ENCODE measurements around the gene ORC5.
"Not testable (repeated sequence)": the region's sequence is repeated elsewhere in the genome, so short reads cannot be mapped to it uniquely, and the experiment has no call there.

Gene ORC5

DNA sequence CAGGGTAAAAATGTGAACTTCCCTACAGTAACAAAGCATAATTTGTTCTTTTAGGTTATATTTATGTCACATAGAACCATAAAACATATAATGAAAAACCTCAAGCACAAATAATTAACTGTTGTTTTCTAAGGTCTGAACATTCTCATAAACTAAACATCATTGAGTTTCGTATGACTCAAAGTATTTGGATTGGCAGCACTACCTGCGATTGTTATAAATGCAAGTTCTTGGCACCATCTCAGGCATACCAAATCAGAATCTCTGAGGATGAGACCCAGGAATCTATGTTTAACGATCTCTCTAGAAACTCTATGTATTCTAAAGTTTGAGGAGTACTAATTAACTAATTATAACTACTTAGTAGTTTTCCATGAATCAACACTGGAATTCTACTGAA, 22.5 kb downstream of the ORC5 start:
- DNase-seq (ENCODE audit: low read depth), result no peak

DNA sequence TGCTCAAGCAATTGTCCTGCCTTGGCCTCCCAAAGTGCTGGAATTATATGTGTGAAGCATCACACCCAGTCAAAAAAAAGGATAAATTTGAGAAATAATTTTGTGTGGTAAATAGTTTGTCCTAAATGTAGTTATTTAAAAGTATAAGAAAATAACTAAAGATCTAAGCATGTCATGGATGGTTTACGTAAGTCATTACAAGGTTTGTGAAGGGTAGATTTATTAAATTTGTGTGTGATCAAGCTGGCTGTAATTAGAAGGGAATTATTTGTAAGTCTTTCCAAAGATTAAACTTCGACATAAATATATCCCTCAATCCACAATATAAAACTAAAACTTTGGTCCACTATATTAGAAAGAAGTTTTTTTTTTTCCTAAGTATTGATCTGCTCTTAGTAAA, 28.6 kb downstream of the ORC5 start:
- DNase-seq (ENCODE audit: low read depth), result no peak

DNA sequence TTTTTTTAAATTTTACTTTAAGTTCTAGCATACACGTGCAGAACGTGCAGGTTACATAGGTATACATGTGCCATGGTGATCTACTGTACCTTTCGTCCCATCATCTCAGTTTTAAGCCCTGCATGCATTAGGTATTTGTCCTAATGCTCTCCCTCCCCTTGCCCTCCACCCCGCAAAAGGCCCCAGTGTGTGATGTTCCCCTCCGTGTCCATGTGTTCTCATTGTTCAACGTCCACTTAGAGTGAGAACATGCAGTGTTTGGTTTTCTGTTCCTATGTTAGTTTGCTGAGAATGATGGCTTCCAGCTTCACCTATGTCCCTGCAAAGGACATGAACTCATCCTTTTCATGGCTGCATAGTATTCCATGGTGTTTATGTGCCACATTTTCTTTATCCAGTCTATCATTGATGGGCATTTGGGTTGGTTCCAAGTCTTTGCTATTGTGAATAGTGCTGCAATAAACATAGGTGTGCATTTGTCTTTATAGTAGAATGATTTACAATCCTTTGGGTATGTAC, 30.2 kb downstream of the ORC5 start:
- not testable (repeated sequence) for DNase-seq (ENCODE audit: low read depth)

DNA sequence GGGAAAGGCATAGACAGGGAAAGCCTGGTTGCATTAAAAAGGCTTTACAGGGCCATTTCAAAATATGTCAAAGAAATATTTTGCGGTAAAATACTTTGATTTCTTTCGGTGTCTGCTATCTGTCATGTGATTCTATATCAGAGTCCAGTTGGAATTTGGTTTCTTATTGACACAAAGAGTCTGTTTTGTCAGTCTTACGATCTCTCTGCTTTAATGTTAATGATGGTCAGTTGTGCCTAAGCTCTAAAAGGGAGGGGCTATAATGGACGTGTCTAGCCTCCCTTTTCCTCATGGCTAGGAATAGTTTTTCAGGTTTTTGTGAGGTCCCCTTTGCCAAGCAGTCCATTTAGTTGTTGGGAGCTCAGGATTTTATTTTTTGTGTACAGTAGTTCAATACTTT, 31.5 kb downstream of the ORC5 start:
- no peak for DNase-seq (ENCODE audit: low read depth)

DNA sequence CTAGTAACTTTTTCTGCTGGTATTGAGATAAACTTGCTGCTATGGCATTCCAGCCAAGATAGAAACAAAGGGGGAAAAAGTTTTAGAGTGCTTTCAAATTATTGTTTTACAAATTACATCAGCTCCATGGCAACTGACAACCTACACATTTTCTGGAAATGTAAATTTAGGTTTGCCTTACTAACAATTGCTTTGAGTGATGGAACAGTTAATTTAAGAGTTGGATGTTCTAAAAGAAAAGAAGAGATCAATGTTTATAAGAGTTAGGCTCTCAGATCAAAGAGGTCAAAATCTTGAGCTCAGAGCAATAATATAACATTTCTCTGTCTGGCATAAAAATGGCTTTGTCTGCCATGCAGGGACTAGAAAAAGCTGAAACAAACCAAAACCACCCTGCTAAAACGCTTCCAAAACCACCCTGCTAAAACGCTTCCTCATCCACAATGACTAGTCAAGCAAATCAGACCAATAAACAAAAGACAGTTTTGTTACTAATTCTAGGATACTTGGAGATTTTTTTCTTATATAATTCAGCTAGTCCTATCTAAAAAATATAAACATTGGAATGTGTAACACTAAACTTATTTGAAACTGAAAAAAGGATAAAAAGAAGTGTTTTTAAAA, 32.3 kb downstream of the ORC5 start:
- DNase-seq (ENCODE audit: low read depth), result no peak

DNA sequence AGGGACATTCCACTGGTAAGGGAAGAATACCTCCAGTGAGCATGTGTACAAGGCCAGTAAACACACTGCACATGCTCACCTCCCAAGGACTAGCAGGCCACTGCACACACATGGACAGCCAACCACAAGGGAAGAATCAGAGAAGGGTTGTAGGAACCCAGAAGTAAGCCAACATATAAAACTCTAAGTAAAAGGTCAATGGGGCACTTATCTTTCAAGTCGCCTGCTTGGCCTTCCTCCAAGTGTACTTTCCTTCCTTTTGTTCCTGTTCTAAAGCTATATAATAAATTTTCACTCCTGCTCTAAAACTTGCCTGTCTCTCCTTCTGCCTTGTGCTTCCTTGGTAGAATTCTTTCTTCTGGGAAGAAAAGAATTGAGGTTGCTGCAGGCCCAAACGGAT, 33.0 kb downstream of the ORC5 start:
- no peak for DNase-seq (ENCODE audit: low read depth)

DNA sequence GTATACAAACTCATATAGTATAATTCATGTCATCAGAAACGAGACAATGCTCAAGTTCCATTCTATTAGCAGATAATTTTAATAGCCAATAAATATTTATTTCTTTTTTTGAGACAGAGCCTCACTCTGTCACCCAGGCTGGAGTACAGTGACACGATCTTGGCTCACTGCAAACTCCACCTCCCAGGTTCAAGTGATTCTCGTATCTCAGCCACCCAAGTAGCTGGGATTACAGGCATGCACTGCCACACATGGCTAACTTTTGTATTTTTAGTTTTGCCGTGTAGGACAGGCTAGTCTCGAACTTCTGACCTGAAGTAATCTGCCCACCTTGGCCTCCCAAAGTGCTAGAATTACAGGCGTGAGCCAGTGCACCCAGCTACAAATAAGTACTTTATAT, 45.7 kb downstream of the ORC5 start:
- DNase-seq (ENCODE audit: low read depth), result no peak

DNA sequence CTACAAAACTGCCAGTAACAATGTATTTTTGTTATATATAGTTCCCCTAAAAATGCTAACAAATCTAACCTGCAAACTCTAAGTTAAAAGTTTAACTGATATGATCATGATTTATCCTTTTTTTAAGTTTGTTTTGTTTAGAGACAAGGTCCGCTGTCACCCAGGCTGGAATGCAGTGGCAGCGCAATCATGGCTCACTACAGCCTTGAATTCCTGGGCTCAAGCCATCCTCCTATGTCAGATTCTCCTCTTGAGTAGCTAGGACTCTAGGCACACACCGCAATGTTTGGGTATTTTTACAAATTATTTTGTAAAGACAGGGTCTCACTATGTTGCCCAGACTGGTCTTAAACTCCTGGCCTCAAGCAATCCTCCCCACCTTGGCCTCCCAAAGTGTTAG, 46.6 kb downstream of the ORC5 start:
- DNase-seq (ENCODE audit: low read depth), result no peak

DNA sequence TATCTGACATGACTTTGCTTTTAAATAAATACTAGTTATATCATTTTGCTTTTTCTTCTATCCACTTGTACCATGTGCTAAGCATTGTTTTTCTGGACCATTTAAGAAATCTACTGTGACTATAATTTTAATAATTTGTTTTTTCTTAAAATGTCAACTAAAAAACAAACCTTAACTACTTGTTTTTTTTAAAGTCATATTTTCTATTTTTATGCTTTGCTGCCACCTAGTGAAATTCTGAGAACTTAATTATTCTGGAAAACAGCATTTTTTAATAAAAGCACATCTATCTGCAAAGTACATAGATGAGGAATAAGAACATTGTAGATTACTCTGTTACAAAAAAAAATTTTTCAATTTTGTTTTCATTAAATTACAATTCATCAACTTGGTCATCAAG, 47.4 kb downstream of the ORC5 start:
- DNase-seq (ENCODE audit: low read depth), result peak; percentile 16

DNA sequence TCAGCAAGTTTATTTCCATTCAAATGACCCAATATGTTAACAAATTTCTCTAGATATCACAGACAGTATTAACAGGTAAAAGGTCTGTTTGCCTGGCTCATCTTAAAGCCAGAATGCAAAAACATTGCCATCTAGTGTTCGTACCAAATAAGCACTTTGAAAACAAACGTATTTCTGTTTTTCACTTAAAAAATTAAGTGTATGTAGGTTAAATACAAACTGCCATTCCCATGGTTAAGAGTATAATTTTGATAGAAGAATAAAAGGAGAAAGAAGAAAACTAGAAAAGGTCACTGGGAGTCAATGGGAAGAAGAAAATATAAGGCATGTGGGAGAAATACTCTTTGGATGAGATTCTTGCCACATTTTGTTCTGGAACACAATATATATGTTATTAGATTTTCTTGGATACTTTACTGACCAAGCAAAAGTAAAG, 51.0 kb downstream of the ORC5 start:
- DNase-seq (ENCODE audit: low read depth), result peak; percentile 37

DNA sequence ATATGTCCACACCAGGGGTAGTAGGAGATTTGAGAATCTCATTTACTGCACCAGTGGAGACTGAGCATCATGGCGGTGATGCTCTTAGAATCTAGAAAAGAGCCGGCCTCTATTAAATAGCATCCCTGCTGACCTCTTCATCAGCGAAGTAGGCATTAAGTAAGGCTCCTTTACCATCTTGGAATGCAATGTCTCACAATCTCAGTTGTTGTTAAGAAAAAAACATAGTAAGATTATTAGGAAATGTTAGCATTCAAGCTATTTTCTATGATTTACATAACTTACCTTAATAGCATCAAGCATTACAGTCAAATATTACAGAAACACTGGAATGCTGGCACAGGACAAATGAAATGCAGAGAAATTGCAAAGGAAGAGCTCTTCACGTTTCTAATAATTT, 54.5 kb downstream of the ORC5 start:
- DNase-seq (ENCODE audit: low read depth), result no peak

DNA sequence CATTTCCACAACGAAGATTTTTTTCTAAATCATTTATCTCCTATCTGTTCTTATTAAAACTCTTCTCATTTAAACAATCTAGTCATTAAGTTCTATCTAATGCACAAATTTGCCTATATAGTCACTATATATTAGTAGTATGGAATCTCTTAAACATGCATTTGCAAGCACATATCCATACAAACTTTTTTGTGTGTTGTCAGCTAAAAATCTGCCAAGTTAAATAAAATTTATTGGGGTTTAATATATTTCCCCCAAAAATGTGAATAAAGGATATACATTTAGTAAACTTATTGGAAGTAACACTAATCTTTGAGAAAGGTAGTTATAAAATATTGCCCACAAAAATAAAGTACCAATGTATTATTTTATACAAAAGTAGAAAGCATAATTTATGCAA, 55.3 kb downstream of the ORC5 start:
- no peak for DNase-seq (ENCODE audit: low read depth)

DNA sequence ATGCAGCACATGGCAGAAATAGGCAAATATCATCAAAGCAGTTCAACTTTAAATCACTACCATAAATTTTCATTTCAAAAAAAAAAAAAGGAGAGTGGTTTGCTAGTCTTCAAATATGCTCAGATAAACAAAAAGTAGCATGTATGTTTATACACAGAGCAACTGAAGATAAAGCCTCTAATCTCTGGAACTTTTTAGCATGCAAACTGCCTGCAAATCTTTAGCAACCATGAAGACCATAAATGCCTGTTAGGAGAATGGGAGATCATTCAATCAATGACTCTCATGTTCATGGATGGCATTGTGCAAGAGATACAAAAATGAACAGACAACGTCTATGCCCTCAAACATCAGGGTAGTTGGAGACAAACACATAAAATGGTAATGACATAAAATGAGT, 57.3 kb downstream of the ORC5 start:
- DNase-seq (ENCODE audit: low read depth), result no peak

DNA sequence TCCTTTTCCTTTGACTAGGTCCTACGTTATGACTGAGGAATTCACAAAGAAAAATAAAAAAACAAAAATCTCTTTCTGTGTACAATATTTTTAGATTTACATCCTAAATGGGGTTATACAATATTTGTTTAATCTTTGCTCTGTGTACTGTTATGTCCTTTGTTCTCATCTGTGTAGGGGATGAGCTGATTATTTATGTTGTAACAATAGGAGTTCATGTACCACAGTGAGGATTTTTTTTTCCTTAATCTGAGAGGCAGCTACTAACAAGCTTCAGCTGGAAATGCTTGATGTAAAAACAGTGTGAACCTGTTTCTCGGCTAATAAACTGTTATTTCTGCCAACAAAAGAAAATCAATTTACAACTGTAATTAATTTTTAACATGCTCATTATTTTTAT, 58.0 kb downstream of the ORC5 start:
- DNase-seq (ENCODE audit: low read depth), result peak; percentile 5

DNA sequence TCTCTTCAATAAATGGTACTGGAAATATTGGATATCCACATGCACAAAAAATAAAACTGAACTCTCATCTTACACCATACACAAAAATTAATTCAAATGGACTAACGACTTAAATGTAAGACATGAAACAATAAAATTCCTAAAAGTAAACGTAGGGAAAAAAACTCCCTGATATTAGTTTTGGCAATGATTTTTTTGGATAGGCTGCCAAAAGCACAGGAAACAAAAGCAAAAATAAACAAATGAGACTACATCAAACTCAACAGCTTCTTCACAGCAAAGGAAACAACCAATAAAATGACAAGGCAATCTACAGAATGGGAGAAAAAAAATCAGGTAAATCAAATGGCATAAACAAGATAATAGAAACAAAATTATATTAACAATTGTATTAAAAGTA, 65.7 kb downstream of the ORC5 start:
- no peak for DNase-seq (ENCODE audit: low read depth)

DNA sequence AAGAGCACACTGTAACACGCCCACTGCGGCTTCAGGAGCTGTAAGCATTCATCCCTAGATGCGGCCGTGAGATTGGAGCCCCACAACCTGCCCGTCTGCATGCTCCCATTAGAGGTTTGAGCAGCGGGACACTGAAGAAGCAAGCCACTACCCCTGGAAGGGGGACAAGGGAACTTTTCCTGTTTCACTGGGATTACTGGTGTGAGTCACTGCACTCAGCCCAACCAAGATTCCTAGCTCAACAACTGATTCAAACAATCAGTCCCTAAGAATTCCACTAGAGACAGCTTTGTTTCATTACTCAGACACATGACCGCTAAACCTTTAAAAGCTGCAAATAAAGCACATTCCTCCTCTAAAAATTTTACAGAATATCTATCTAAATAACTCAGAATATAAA, 69.8 kb downstream of the ORC5 start:
- DNase-seq (ENCODE audit: low read depth), result peak; percentile 60

DNA sequence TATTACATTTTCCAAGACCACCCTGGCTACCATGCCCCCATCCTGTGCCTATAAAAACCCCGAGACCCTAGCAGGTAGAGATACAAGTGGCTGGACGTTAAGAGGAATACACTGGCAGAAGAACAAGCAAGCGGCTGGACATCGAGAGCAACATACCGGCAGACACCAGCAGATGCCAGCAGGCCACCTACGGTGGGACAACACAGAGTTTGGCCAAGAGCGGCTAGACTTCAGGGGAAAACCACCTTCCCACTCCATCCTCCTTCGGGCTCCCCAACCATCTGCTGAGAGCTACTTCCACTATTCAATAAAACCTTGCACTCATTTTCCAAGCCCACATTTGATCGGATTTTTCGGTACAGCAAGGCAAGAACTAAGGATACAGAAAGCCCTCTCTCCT, 70.3 kb downstream of the ORC5 start:
- no peak for DNase-seq (ENCODE audit: low read depth)

DNA sequence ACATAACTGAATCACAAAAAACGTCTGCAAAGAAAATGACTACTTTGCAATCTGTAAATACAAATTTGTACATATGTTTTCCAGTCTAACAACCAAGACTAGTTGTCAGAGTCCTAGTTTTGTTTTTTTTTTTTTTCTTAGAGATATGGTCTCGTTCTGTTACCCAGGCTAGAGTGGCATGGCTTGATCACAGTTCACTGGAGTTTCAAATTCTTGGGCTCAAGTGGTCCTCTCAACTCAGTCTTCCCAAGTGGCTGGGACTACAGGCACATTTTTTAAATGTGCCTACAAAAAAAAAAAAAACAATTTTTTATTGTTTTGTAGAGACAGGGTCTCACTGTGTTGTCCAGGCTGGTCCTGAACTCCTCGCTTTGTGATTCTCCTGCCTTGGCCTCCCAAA, 70.8 kb downstream of the ORC5 start:
- no peak for DNase-seq (ENCODE audit: low read depth)

DNA sequence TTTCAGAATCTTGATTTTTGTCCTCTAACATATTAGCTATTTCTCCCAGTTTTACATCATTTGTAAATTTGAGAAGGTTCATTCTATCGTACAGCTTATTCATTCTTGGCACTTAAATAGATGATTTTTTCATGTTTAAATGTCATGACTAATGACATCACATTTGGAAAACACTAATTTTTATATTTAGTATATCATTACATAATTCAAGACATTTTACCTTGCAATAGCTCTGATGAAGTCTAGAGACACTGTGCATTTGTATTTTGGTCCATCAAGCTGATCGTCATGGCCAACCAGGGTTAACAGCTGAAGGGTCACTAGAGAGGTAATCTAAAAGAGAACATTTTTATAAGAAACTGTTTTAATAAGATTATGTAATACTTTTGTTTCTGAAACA, 71.3 kb downstream of the ORC5 start:
- DNase-seq (ENCODE audit: low read depth), result no peak

DNA sequence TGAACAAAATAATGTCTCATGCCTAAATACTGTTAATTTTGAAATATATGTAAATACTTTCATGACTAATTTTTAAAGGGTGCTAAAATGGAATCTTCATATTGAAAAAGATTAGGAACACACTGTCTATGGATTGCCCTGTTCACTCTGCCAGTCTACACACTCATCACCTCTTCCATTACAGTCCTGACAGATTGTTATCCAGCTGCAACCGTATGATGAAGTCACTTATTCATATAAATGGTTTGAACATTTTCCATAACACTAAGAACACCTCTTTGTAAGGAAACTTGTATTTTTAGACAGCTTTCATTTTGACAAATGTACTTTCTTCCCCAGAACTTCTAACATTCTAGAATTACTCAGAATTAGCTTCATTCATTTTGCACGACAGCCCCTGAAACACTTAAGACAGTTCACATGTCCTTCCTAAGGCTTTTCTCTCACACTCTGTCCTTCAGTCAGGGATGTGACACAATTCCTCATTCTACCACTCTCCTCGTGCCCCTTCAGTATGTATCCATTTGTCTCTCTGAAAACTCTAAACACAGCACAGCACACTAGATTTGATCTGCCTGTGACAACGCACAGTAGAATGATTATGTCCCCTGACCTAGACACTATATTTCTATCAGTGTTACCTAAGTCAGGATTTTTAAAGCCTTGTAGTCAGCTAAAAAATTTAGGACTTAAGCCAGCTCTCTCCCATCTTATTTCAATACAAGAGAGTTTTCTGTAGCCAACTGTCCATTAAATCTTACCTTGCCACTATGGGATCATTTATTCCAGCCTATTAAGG, 71.9 kb downstream of the ORC5 start:
- no peak for DNase-seq (ENCODE audit: low read depth)

DNA sequence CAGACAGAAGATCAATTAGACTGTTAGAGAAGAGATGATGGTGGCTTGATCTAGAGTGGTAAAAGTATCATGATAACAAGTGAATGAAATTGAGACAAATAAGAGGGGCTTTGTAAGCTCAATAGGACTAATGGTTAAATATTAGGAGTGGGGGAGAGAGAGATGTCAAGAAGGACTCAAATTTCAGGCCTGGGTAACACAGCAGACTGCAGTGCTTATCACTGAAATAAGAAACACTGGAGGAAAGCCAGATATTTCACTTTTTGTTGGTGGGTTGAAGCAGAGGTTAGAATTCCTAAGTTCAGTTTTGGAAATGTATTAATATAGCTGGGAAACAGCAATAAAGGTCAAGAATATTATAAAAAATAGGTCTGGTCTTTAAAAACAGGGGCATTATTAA, 74.6 kb downstream of the ORC5 start:
- no peak for DNase-seq (ENCODE audit: low read depth)

DNA sequence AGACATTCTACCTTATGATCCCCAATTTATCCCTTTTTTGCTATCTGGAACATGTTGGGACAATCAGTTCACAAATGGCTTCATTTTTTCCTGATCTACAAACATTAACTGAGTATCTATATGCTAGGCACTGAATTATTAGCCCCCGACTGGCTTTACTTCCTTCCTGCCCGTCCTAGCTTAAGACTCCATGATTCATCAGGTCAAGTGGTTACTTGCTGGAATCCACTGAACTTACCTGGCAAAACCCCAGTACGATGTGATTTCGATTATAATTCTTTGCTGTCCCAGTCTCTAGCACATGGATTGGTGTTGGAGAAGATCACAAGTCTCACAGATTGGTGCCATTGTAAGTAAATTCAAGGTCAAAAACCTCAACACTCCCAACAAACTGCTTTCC, 77.1 kb downstream of the ORC5 start:
- no peak for DNase-seq (ENCODE audit: low read depth)

DNA sequence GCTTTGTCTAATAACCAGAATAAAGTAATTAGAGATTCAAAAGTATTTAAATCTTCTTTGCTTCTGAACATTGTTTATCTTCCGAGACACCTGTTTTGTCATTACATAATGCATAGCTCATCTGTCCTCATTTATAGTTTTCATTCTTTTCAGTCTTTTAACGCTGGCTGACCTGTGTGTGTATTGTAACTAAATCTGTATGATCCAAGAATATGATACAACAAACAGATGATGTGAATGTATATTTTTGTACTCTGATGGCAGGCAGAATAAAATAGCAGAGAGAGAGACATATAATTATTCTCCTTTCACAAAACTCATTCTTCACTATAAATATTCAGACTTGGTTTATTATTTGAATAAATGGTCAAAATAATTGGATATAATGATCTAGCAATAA, 80.6 kb downstream of the ORC5 start:
- DNase-seq (ENCODE audit: low read depth), result no peak

DNA sequence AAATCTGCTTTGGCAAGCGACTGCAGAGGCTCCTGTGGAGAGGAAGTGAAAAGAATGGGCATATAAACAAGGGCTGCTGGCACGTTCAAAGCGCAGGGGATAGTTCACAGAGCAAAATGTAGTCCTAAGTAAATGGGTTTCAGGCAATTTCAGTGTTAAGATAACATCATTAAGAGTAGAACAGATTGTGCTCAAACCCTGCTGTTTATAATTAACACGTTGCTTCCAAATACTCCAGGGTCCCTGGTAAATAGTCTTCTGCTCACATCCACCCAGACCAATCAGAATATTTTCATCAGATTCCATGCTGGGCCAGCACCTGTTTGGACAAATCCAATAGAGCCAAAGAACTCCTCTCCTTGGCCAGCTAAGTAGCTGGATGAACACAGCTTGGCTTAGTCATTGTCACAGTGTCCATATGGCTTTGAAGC, 81.4 kb downstream of the ORC5 start:
- no peak for DNase-seq (ENCODE audit: low read depth)
